GM18861 (cell line): Measurements from ENCODE around the gene PIK3C3.
A peak's percentile ranks its signal among the peaks of the same experiment; 100 is the strongest.
"Not testable (repeated sequence)": the region's sequence is repeated elsewhere in the genome, so short reads cannot be mapped to it uniquely, and the experiment has no call there.

ENCODE experiments used
- ATAC-seq: cut with Tn5 transposase; IDR thresholded peaks from one replicate; pipeline ENCODE4 v1.9.1; 2021; ENCODE audit not compliant: unreplicated experiment

The PIK3C3 gene

DNA sequence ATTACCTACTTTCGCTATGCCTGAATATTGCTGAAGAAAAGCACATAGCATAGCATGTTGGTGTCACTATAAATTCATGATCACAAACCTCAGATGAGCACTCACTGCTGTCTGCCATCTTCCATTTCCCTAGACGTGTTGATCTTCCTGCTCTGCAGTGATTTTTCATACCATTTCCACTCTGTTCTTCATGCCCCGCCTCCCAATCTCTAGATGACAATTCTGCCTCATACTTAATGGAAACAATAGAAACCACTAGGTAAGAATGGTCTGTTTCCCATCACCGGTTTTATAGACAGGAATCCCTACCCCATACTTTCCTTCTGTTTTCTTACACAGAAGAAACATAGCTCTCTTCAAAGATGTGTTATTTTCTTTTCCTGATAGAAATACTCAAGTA, 63.8 kb downstream of the PIK3C3 start:
- ATAC-seq: no peak

DNA sequence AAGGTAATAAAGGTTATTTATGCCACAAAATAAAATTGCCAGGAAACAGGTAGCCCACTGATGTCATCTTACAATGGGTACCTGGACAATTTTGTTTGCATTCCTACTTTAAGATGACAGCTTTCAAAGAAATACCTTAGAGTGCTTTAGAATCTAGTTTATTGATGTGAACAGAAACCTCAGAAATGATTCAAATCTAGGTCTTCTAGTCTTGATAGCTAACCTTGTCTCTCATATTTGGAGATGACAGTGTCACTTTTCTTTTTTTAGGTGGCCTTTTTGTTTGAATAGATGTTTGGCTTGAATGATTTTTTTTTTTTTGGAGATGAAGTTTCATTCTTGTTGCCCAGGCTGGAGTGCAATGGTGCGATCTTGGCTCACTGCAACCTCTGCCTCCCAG, 69.1 kb downstream of the PIK3C3 start:
- no peak for ATAC-seq

DNA sequence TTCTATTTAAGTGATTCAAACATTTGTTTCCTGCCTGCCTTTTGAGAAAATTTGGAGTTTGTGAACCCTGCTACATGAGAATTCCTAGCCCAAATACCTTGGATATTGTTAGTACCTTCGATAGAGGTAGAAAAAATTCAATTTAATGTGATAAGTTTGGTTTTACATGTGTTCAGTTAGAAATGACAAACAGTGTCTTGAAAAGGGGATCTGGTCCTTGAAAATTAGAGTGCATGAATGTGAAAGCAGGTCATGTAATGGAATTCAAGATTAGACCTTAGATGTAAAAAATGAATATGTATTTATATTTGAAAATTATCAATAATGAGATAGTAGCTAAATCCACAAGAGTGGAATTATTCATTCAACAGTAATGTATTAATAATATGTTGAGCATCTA, 70.5 kb downstream of the PIK3C3 start:
- peak; percentile 4 for ATAC-seq

DNA sequence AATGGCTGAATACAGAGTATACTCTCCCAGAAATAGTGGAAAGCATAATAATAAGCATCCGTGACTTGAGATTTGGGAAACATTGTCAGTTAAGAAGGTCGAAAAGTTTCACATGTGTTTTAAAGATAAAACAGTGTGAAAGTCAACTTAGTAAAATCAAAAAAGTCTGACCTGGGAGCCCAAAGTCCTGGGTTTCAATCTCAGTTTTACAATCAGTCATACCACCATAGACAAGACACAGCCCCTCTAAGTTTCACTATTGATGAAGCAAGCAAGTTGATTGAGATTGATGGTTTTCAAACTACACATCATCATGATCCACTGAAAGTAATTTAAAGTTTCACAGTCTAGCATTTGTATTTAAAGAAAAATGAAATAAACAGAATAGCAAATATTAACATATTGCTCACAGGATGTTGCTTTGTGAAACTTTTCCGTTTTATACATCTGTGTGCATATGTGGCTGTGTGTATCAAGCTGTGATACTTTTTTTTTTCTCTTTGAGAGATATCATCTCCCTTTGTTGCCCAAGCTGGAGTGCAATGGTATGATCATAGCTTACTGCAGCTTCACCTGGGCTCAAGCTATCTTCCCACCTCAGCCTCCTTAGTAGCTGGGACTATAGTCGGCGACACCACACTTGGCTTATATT, 71.1 kb downstream of the PIK3C3 start:
- ATAC-seq: peak; percentile 93

DNA sequence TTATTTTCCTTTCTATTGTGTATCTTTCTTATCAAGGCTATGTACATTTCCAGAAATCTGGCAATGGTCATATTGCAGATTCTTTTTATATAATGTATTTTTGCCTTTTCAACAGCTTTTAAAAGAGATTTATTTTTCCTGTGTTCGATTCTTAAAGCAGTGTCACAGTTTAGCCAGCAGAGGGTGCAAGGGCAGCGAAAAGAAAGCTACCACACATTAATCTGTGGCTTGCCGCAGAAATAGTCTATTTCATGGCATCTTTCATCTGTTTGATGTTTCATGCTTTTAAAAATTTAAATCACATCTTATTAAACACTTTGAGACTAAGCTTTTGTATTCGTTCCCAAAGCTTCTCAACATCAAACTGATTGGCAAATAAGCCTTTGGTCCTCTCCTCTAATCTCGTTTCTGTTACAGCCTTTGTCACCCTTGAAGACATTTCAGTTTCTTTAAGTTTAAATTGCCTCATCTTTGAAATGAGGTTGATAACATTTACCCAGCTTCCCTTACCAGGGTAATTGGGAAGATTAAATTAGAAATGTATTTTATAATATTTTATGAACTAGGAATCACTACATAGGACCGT, 73.3 kb downstream of the PIK3C3 start:
- ATAC-seq: no peak

DNA sequence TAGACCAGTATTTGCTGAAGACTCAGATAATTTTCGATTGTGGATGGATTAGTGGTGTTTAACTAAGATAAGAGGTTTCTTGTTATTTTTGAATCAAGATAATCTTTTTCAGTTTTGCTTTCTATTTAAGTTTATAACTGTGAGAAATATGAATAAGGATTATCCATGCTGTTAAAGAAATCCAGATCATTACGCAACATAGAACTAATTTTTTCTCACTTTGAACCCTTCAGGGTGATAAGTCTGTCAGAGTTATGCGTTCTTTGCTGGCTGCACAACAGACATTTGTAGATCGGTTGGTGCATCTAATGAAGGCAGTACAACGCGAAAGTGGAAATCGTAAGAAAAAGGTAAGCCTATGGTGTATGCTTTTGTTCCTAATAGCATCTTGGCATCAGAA, 74.1 kb downstream of the PIK3C3 start:
- no peak for ATAC-seq

DNA sequence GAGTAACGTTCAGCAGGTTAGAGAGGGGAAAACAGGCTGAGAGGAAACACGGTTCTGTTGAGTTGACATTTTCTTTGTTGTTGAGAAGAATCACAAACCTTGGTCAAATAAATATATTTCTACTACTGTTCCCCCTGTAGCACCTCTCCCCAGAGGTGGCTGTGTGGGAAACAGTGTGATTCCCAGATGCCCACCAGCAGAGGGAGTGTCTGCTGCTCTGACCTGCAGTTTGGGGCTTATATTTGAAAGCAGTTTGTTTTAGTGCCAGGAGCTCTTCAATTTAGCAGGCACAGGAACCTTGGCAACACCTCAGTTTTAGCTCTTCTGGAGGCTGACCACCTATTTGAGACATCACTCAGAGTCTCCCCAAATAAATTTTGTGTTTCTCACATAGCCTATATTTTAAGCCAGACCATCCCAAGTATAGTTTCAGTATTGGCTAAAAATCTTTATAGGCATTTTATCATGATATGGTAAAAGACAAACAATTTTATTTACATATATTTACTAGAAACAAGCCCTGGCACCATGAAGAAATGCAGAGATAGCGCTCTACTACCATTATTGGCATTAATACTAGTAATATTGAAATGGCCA, 75.7 kb downstream of the PIK3C3 start:
- ATAC-seq: no peak

DNA sequence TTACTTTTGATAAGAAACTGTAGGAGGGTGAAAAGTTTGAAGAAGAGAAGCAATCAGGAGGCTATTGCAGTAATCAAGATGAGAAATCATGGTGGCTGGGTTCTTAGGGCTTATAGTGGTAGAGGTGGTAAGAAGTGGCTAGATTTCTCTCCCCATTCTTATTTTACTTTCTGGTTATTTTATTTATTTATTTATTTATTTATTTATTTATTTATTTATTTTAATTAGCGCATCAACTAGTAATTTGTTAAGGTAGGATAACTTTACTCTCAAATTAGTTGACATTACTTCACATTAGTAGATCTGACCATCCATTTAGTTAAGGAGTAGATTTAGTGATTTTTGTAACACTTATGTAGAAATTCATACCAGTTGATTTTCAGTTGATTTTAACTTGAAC, 77.4 kb downstream of the PIK3C3 start:
- ATAC-seq: no peak

DNA sequence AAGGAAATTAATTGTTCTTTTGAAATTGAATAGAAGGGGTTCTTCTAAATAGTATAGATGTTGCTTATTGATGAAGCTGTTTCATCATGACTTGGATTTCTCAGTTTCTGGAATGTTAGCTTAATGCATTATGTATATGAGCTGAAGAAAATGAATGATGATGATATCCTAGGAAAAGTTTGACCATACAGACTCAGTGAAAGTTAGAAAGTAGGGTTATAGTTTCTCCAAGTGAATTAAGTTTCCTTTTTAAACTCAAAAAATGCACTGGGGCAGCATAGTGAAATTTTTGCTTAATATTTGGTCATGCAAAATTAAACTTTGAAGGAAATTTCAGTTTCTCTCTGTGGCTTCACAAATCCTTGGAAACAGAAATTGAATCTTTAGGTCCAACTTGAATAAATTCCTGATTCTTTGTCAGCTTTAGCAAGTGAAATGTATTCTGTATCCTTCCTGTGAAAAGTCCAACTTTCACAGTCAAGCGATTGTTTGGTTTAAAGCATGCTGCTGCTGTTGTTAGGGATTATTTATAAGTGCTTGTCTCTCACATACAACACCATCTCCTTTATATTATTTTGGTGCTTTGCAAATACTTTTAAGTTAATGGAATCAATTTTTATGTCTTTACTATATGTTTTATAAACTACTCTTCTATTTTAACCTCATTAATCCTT, 78.2 kb downstream of the PIK3C3 start:
- ATAC-seq: no peak

DNA sequence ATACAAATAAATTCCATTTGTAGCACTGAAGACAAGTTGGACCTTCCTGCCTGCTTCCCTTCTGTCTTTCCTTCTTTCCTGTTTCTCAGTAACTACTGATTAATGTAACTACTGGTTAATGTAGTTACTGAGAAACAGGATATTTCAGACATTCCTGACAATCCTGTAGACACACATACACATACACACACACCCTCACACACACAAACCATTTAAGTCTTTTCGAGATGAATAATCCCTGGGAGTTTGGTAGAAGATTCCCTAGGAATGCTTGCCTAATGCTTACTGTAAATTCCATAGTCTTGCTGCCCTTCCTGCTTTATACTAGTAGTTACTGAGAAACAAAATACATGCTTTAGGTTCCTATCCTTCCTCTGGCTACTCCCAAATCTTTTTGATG, 83.9 kb downstream of the PIK3C3 start:
- no peak for ATAC-seq

DNA sequence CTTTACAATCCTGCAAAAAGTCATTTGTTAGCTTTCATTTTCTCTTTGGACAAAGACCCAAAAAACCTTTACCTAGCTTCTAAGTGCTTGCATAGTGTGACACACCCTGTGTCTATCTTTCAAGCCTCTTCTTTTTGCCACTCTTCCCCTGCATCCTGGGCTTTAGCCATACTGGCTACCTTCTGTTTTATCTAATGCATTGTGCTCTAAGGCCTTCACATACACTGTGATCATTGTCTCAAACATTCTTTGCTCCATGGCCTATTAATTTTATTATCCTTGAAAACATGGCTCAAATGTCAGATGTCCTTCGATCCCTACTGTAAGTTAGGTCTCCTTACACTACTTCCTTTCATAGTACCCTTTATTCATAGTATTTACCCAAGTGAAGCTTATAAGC, 84.4 kb downstream of the PIK3C3 start:
- ATAC-seq: no peak

DNA sequence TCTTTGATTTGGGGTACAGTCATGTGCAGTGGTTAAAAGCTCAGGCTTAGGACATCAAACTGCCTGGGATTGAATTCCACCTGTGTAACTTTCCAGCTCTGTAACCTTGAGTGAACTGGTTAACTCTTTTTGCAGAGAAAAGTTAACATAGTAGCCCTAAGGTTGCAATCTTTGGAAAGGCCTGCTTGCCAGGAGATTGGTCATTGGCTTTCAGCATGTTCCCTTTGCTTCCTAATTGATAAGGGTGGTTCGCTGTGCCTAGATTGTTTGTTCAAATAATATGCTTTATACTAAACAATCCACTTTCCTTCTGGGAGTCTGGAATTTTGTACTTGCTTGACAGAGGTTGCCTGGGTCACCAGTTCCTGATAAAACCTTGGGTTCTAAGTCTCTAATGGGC, 86.8 kb downstream of the PIK3C3 start:
- ATAC-seq: no peak

DNA sequence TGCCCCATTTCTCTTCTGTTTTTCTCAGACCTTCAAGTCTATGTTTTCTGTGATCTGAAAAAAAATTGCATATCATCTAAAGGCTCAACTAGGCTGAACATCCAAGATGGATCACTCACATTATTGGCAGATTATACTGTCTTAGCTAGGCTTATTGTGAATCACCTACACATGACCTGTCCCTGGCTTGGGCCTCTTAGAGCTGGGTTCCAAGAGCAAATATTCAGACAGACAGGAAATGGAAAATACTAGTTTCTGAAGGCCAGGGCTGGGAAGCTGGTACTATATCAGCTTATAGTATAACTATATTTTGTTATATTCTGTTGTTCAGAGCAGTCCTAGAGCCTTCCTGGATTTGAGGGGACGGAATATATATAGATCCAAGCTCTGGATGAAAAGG, 90.3 kb downstream of the PIK3C3 start:
- ATAC-seq: no peak

DNA sequence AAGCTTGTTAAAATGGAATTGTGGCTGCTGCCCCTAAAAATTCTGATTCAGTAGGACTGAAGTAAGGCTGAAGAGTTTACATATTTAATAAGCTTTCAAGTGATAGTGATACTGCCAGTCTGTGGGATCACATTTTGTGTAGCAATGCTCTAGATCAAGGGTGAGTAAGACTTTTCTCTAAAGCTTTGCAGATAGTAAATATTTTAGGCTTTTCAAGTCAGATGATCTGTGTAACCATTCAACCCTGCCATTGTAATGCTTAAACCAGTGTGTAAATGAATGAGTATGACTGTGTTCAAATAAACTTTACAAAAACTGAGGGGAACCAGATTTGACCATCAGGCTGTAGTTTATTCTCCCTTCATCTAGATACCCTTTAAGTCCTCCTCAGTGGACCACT, 92.7 kb downstream of the PIK3C3 start:
- no peak for ATAC-seq

DNA sequence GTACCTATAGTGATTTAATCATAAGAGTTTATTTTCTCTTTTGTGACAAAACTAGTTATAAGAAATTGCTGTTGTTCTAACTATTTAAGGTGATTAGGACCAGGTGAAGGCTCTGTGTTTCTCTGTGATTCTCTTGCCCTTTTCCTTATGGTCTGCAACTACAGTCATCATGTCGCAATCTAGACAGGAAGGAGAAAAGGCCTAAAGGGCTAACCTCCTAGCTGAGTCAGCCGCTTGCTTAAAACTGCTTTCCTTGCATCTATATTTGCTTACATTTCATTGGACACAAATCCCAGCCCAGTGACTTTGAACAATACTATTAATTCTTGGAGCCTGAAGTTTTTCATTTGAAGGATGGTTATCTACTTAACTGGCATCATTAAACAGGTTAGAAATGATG, 93.1 kb downstream of the PIK3C3 start:
- no peak for ATAC-seq

DNA sequence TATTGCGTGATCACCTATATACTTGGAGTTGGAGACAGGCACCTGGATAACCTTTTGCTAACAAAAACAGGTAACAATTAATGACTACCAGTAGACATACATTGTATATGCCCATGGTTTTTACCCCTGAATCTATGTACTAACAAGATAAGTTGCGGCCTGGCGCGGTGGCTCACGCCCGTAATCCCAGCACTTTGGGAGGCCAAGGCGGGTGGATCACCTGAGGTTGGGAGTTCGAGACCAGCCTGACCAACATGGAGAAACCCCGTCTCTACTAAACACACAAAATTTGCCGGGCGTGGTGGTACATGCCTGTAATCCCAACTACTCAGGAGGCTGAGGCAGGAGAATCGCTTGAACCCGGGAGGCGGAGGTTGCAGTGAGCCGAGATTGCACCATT, 94.5 kb downstream of the PIK3C3 start:
- not testable (repeated sequence) for ATAC-seq

DNA sequence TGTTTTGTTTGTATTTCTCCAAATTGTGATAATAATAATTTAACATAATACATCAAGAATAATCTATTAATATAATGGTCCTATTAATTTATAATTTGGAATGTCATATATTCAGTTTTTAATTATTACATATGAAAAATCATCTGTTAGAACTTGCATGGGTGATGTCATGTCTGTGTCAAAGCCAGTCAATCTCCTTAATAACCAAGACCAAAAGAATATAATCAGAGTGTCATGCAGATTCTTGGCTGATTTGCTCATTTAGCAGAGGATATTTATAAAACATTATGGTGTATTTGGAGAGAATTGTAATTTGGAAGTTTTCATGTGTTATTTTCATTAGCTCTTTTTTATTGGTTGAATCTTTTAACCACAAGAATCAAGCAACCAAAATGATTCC, 96.4 kb downstream of the PIK3C3 start:
- no peak for ATAC-seq

DNA sequence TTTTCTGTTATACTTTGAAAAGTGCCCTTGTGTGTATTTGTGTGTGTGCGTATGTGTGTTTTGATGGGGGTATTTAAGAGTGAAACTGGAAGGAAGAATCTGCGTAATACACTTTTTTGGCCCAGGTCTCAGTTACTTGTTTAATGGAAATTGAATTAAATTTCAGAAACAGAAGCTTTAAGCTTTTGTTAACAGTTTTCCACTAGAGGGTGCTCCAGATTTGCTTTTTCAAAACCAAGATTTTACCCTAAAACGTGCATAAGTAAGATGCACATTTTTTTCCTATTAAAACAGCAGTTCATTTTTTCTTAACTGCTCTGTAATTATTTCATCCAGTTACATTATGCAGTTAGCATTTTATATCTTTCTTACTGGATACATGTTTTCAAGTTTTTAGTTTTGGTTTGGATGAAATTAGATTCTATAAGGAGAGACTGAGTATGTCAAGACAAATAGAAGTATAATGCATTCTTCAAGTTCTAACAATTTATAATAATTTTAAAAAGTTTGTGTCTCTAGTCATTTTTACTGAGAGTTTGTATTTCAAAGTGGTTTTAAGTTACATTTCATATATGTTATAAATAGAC, 97.2 kb downstream of the PIK3C3 start:
- ATAC-seq: no peak

DNA sequence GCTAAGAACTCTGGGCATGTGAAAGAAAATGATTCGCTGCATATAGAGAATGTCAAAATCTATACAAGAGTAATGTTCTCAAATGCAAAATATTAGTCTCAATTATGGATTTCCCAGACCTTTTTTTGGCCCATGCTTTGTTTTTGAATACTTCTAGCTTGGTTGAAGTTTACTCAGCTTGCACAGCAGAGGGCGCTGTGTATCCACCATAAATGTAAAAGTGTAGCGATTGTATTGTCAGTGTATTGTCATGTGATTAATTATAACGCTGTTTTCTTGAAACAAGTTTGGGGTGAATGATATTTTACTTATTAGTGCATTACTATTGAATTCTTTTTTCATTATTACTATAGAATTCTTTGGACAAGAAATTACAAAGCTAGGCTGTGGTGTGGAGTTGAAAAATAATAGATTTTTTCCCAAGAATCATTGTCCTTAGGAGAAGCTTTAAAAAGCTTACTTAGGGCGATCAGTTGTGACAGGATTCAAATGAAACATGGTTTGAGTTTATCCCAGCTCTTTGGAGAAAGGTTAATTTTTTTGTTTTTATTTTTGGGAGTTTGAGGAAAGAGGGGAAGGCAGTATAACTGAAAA, 98.3 kb downstream of the PIK3C3 start:
- peak; percentile 83 for ATAC-seq

DNA sequence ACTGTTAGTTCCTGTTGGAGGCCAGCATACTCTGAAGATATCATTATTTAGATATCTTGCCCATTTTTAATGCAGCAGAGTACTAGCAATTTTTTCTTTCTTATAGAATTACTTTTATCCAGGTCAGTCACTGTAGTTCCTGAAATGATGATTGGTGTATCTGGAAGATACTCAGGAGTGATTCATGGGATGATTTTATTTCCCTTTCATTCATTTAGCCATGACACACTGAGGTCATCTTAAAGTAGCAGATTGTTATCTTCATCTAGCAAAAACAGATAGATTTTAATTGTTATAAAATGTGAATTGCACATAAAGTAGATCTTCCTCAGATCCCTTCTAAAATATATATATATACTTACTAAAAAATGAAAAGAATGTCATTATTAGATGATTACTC, 109.1 kb downstream of the PIK3C3 start:
- ATAC-seq: no peak

DNA sequence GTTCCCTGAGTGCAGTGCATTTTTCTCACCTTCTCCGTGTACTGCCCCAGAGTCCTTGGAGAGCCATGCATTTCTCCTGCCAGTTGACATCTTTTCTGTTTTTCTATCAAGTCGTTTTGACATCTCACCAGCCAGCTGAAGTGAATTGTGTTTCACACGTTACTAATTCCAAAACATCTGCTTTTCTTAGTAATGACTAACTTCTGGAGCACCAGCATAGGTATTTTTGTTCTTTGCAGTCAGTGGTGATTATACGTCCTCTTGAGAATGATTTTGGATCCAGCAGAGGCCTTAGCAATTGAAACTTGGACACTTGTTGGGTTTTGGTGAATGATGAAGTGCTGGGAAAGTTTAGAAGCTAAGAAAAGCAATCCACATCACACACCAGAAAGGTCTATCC, 112.5 kb downstream of the PIK3C3 start:
- no peak for ATAC-seq

DNA sequence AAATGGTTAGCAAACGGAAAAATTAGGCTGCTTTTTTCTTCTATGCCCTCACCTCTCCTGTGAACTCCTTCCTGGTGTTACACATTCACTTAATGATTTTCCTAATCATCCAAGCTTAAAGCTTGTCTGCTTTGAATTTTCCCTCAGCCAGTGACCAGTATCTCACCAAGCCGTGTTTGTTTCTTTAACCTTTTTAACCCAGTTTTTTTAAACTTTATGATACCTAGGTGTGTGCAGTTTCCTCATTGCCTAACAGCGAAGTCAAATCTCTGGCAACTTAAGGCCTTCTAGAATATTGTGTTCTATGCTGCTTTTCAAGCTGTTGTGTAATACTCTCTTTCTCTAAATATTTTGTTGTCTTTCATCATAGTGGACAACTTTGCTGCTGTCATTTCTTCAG, 113.0 kb downstream of the PIK3C3 start:
- ATAC-seq: no peak
